Uterus (tissue), 4 donors: ENCODE results near the gene RASL10B. TPM values are rescaled to one million over a fixed set of nuclear protein-coding genes. Genes with fewer than 3 reads are reported as not detected.
A peak's percentile ranks its signal among the peaks of the same experiment; 100 is the strongest.
"Not testable (repeated sequence)": the region's sequence is repeated elsewhere in the genome, so short reads cannot be mapped to it uniquely, and the experiment has no call there.

Experiments
- DNase-seq, 2 donors: peaks; one replicate each; pipeline ENCODE4 v3.0.0-alpha.2; 2019 to 2020
- H3K27ac ChIP-seq, 2 donors: fragments of 200-600 bp; sonication (generic); 1 replicate in 1 of 2; 2 replicates in 1 of 2; pipeline ENCODE4 v1.5.1; 2016 to 2018
- H3K27me3 ChIP-seq, 2 donors: fragments of 200-600 bp; sonication (generic); one replicate each; pipeline ENCODE4 v1.5.1; 2018 to 2019; ENCODE audit warnings: control low read depth in 1 of 2
- H3K36me3 ChIP-seq, 2 donors: fragments of 200-600 bp; sonication (generic); one replicate each; pipeline ENCODE4 v1.5.1; 2019; ENCODE audit warnings: control low read depth in 1 of 2
- H3K4me1 ChIP-seq, 2 donors: fragments of 200-600 bp; sonication (generic); one replicate each; pipeline ENCODE4 v1.5.1; 2018 to 2019; ENCODE audit warnings: control low read depth in 1 of 2
- H3K4me3 ChIP-seq, 2 donors: fragments of 200-600 bp; sonication (generic); 1 replicate in 1 of 2; 2 replicates in 1 of 2; pipeline ENCODE4 v1.5.1; 2018 to 2019; ENCODE audit warnings: mild to moderate bottlenecking in 1 of 2
- H3K9me3 ChIP-seq, 2 donors: fragments of 200-600 bp; sonication (generic); one replicate each; pipeline ENCODE4 v1.5.1; 2019; ENCODE audit warnings: control low read depth in 1 of 2
- POLR2A ChIP-seq, 2 donors: fragments of 450-650 bp; IDR thresholded peaks; one replicate each; pipeline ENCODE4 v1.6.1; 2016; ENCODE audit warnings: antibody characterized with exemption in 2 of 2, mild to moderate bottlenecking in 1 of 2, moderate library complexity in 1 of 2
- intact Hi-C: fragments of 100-400 bp; cut with DNase I; formaldehyde crosslinking; loops from one replicate; pipeline ENCODE4 v1.15.1; 2023; ENCODE audit warnings: low total_unique reads
- total RNA-seq, 4 donors: library from RNA; depleted of rRNA in 3 of 4; stranded (reverse); fragments of >200 nt in 3 of 4; gene quantifications; one replicate each; pipeline versions ENCODE4 v1.1.0 to v1.2.4, GENCODE V29; 2014 to 2023
- TF ChIP-seq, protein P1 (sequence below), 4 experiments: fragments of 200-600 bp in 2 of 4; fragments of 450-650 bp in 2 of 4; sonication (generic) in 2 of 4; IDR thresholded peaks; one replicate each; pipeline ENCODE4 v1.5.1; 2016 to 2019; ENCODE audit warnings: antibody characterized with exemption in 4 of 4, mild to moderate bottlenecking in 2 of 4, moderate library complexity in 1 of 4
- donor health status: DM: yes; HTN: yes; CAD: no.

The RASL10B gene
- total RNA-seq, 4 donors from 2014 or later: 0.77 to 5.6 (median 3.3) TPM

DNA sequence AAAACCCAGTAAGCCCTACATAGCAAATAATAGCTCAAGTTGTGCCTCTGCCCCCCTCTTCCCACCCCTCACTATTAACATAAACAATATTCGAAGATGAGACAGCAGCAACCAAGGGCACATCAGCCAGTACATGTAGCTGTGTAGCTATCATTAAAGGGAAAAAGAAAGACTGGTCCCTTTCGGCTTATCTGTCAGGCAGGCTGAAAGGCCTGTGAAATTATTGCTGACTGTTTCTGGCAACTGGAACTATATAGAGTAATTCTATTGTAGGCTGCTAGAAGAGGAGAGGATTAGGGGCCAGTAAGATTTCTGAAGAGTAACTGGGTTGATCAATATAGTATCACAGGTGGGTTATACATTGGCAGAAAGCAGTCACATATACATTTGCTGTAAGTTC is 36.5 kb upstream of the RASL10B start:
- H3K27ac ChIP-seq: no peak overlapping the region
- intact Hi-C loops: no loop called here
- no peaks in the 10 kb centered on the region for H3K4me1 ChIP-seq
- no peaks in the 10 kb centered on the region for H3K27me3 ChIP-seq
- H3K36me3 ChIP-seq: no peaks in the 10 kb centered on the region
- H3K9me3 ChIP-seq: no peaks in the 10 kb centered on the region
- DNase-seq: no peak
- TF ChIP-seq, protein P1, sequence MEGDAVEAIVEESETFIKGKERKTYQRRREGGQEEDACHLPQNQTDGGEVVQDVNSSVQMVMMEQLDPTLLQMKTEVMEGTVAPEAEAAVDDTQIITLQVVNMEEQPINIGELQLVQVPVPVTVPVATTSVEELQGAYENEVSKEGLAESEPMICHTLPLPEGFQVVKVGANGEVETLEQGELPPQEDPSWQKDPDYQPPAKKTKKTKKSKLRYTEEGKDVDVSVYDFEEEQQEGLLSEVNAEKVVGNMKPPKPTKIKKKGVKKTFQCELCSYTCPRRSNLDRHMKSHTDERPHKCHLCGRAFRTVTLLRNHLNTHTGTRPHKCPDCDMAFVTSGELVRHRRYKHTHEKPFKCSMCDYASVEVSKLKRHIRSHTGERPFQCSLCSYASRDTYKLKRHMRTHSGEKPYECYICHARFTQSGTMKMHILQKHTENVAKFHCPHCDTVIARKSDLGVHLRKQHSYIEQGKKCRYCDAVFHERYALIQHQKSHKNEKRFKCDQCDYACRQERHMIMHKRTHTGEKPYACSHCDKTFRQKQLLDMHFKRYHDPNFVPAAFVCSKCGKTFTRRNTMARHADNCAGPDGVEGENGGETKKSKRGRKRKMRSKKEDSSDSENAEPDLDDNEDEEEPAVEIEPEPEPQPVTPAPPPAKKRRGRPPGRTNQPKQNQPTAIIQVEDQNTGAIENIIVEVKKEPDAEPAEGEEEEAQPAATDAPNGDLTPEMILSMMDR (IDR thresholded peaks at IDR 0.05): no peak
- TF ChIP-seq POLR2A (IDR thresholded peaks at IDR 0.05): no peak
- no peak overlapping the region for H3K4me3 ChIP-seq

DNA sequence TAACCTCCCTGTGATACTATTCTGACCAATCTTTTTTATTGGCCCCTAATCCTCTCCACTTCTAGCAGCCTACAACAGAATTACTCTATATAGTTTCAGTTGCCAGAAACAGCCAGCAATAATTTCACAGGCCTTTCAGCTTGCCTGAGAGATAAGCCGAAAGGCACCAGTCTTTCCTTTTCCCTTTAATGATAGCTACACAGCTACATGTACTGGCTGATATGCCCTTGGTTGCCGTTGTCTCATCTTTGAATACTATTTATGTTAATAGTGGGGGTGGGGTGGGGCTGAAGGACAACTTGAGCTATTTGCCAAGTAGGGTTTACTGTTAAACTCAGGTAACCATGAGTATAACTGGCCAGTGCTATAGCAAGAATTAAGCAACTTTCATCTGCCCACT is 35.8 kb upstream of the RASL10B start:
- Histone ChIP-seq H3K36me3 (no peaks in the 10 kb centered on the region), H3K9me3 (no peaks in the 10 kb centered on the region), H3K27ac (no peak overlapping the region), H3K4me3 (no peak overlapping the region), H3K27me3 (no peaks in the 10 kb centered on the region), H3K4me1 (no peaks in the 10 kb centered on the region)
- intact Hi-C loops: no loop called here
- DNase-seq: no peak
- no peak for TF ChIP-seq POLR2A (IDR thresholded peaks at IDR 0.05)
- TF ChIP-seq, protein P1 (IDR thresholded peaks at IDR 0.05): no peak

DNA sequence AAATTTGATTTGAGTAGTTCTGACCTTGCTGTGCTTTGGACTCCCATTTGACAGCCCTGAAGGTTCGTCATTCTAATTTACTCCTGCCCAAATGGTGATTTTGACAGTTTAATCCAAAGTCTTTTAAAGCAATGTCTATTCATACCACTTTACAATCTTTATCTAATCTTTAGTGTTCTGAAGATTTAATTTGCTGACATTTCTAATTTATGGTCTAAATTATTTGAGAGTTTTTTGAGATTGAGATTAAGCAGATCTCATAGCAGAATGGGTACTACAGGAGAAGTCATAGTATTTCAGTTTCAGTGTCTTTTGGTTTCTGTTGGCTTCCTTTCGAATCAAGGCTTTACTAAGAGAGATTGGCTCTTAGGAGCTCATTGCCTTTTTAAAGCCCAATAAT is 32.6 kb upstream of the RASL10B start:
- H3K36me3 ChIP-seq: no peaks in the 10 kb centered on the region
- H3K4me3 ChIP-seq: no peak overlapping the region
- no peak for DNase-seq
- H3K9me3 ChIP-seq: no peaks in the 10 kb centered on the region
- TF ChIP-seq, protein P1 (IDR thresholded peaks at IDR 0.05): no peak
- no peak for TF ChIP-seq POLR2A (IDR thresholded peaks at IDR 0.05)
- intact Hi-C loops: no loop called here
- no peaks in the 10 kb centered on the region for H3K27me3 ChIP-seq
- H3K4me1 ChIP-seq: no peaks in the 10 kb centered on the region
- H3K27ac ChIP-seq: no peak overlapping the region

DNA sequence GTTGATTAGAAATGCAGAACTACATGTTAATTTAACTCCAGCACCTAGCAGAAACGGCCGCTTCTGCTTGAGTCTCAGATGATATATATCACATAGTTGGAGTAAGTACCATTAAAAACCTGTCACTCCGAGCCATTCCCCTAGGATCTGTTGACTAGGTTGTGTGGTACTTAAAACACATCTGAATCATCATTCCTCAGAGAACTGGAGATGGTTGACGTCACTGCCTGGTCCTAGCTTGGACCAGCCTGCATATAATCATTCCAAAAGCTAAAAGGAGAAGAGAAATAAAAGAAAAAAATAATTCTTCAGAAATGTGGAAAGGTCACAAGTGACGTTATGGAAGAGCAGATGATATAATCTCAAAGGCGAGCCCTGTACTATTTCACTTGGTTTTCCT is 31.3 kb upstream of the RASL10B start:
- H3K9me3 ChIP-seq: no peaks in the 10 kb centered on the region
- H3K4me3 ChIP-seq: no peak overlapping the region
- no peaks in the 10 kb centered on the region for H3K4me1 ChIP-seq
- intact Hi-C loops: no loop called here
- no peaks in the 10 kb centered on the region for H3K27me3 ChIP-seq
- TF ChIP-seq POLR2A (IDR thresholded peaks at IDR 0.05): no peak
- TF ChIP-seq, protein P1 (IDR thresholded peaks at IDR 0.05): no peak
- DNase-seq: peak in 1 of 2 donors; percentile 15
- H3K36me3 ChIP-seq: no peaks in the 10 kb centered on the region
- no peak overlapping the region for H3K27ac ChIP-seq

DNA sequence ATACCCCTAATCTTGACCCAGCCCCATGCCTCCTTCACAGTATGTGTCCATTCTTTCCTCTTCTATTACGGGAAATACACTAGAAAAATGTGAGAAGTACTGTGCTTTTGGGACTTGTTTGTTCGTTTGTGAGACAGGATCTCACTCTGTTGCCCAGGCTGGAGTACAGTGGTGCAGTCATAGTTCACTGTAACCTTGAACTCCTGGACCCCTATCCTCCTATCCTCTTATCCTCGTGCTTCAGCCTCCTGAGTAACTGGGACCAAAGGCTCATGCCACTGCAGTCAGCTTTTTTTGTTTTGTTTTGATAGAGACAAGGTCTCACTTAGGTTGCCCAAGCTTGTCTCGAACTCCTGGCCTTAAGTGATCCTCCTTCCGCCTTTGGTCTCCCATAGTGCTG is 29.9 kb upstream of the RASL10B start:
- intact Hi-C loops: no loop called here
- TF ChIP-seq, protein P1 (IDR thresholded peaks at IDR 0.05): no peak
- no peak for TF ChIP-seq POLR2A (IDR thresholded peaks at IDR 0.05)
- Histone ChIP-seq H3K27me3 (no peaks in the 10 kb centered on the region), H3K4me3 (no peak overlapping the region), H3K36me3 (no peaks in the 10 kb centered on the region), H3K4me1 (no peaks in the 10 kb centered on the region), H3K9me3 (no peaks in the 10 kb centered on the region), H3K27ac (no peak overlapping the region)
- DNase-seq: no peak

DNA sequence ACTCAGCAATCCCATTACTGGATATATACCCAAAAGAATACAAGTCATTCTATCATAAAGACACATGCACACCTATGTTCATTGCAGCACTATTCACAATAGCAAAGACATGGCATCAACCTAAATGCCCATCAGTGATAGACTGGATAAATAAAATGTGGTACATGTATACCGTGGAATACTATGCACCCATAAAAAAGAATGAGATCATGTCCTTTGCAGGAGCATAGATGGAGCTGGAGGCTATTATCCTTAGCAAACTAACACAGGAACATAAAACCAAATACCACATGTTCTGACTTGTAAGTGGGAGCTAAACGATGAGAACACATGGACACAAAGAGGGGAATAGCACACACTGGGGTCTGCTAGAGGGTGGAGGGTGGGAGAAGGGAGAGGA is 28.1 kb upstream of the RASL10B start:
- H3K27me3 ChIP-seq, H3K4me1 ChIP-seq, DNase-seq, H3K9me3 ChIP-seq, H3K4me3 ChIP-seq, H3K27ac ChIP-seq, H3K36me3 ChIP-seq, intact Hi-C loops: not testable (repeated sequence)
